Mesenteric fat pad (tissue), 1 donor: ENCODE data around the gene DVL1. TPM values are rescaled to one million over a fixed set of nuclear protein-coding genes. Genes with fewer than 3 reads are reported as not detected.

ENCODE experiments used
- DNase-seq: peaks from one replicate; pipeline ENCODE4 v3.0.0-alpha.2; 2020; ENCODE audit warnings: low spot score
- total RNA-seq: library from RNA; stranded (reverse); fragmentation: NEBNext Ultra II Directional; extraction: Animal tissue kit (Norgen Biotek cat#: 25700); gene quantifications from one replicate; pipeline ENCODE4 v1.2.1, GENCODE V29; 2021
- donor health status: DM: yes; HTN: yes; CAD: no.

Gene DVL1
- total RNA-seq, 1 donor from 2014 or later, result 52.1 TPM

DNA sequence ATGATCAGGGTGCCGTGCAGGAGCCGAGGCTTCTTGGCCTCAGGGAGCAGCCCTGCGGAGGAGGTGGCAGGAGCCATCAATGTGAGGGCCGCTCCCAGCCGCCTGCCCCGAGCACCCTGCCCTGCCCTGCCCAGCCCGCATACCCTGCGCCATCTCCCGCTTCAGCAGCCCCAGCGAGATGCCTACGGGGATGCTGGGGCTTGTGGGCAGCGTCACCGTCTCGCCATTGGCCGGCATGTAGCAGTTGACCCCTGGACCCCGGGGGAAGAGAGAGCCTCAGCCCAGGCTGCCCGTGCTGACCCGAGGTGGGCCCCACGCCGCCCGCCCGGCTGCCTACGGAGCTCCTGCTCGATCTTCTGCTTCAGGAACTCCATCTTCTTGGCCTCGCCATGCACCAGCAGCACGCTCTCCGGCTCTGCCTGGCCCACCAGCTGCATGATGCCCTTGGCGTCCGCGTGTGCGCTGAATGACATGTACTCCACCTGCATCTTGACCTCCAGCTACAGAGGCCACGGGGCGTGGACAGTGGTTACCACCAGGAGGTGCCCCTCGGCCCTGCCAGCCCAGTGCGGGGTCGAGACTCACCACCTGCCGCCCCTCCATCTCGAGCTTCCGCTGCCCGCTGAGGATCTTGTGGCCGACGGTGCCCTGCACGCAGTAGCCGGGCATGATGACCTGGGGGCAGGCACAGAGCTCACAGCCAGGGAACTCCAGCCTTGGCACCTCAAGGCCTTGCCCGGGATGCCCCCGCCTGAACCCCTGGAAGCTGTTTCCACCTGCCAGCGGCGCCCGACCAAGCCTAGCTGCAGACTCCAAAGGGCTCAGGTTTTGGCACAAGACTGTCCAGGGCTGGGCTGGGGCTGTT lies 36.5 kb downstream of the DVL1 start:
- no peak for DNase-seq

GRCh38 chr1:1311107-1312104 lies 37.8 kb downstream of the DVL1 start:
- no peak for DNase-seq

GRCh38 chr1:1310476-1311053 lies 38.7 kb downstream of the DVL1 start:
- DNase-seq, result no peak

DNA sequence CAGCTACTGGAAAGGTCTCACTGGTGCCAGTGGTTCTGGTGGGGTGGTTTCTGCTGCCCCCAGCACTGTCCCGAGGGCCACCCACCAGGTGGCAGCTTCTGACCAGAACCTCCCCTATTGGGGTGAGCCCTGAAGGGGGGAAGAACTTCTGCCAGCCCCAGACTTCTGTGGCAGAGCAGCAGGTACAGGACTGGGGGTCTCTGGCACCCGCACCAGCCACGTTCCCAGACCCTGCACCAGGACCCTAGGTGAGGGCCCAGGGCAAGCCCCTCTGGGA lies 39.2 kb downstream of the DVL1 start:
- no peak for DNase-seq

GRCh38 chr1:1309251-1310108 lies 39.7 kb downstream of the DVL1 start:
- DNase-seq, result no peak

DNA sequence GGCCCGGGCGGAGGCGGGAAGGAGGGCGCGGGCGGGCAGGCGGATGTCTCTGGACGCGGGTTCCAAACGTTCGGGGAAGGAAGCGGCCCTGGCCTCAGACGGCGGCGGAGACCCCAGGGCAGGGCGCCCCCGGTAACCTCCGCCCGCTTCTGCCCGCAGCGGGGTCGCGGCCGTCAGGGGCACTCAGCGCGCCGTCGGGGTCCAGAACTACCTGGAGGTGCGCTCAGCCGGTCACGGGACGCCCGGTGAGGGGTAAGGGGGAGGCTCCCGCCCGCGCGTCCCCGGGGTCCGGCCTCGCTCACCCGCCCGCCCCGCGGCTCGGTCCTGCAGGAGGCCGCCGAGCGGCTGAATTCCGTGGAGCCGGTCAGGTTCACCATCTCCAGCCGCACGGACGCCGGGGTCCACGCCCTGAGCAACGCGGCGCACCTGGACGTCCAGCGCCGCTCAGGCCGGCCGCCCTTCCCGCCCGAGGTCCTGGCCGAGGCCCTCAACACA lies 40.4 kb downstream of the DVL1 start:
- no peak for DNase-seq

GRCh38 chr1:1307923-1308755 lies 41.1 kb downstream of the DVL1 start, which contains the start of the genes ACAP3 and PUSL1:
Gene ACAP3 (minus strand): TSS chr1:1307930. CDS start chr1:1307815, 115 bp downstream.
Gene PUSL1 (plus strand): TSS chr1:1308597. CDS start chr1:1308644, 47 bp downstream.
- peak; percentile 96 for DNase-seq

- no peak for DNase-seq
Measured at GRCh38 chr1:1307261-1307922, 41.8 kb downstream of the DVL1 start.

DNA sequence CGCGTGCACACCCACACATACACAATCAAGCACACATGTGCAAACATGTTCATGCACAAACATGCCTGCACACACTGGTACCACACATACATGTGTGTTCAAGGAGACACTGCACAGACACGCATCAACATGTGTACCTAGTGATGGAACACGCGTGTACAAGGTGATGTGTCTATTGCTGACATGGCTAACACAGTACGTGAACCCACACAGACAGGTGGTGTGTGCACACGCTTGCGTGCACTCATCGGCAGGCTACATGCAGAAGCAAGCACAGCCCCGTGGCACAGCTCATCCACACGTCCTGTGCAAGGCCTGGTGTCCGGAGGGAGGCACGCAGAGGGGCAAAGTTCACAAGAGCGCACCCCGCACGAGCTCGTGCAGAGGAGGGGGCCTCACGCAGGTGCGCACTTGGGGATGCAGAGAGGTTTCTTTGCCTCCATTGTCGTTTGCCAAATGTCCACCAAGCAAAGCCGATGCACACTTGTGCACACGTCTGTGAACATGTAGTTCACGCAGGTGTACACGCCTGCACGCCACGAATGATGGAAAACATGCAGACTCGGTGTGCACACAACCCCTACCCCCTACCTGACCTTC lies 42.5 kb downstream of the DVL1 start:
- no peak for DNase-seq

- no peak for DNase-seq
Measured at GRCh38 chr1:1306070-1306660, 43.1 kb downstream of the DVL1 start.

- DNase-seq, result no peak
Measured at GRCh38 chr1:1305300-1306069, 43.7 kb downstream of the DVL1 start.

DNA sequence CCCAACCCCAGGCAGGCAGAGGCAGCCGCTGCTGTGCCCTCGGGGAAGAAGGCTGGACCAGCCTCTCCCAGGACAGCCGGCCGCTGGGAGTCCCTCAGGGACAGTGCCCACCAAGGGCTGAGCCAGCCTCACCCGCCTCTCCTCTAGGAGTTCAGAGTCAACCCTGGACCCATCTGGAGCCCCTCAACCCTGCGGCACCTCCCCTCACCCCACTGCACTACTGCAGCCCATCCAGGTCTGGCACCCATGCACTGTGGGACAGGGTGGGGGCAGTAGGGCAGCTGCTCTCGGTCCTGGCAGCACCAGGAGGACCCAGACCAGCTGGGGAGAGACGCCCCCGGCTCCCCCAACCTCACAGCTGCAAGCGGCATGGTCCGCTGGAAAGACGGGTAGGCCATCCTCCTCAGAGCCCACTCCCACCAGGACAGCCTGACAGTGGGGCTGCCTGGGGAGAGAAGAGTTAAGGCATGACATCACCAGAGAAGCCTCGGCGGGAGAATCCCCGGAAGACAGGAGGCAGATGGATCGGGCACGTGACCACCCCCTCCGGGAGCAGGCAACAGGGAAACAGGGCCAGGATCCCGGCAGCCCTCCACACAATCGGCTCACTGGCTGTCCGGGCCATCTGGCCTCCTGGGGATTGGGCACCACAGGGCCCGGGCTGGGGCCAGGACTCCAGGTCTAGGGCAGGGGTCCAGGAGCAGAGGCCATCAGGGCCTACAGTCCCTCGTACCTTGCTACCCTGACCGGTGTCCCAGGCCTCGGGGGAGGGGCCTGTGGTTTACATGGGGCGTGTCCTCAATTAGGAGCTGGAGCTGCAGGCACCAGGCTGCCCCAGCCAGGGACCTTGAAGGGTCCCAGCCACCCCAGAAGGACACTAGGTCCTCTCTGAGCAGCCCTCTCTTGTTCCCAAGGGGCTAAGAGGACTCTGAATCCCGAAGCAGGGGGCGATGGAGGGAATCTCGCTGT lies 44.6 kb downstream of the DVL1 start:
- DNase-seq, result no peak

GRCh38 chr1:1303736-1304135 lies 45.5 kb downstream of the DVL1 start:
- no peak for DNase-seq

DNA sequence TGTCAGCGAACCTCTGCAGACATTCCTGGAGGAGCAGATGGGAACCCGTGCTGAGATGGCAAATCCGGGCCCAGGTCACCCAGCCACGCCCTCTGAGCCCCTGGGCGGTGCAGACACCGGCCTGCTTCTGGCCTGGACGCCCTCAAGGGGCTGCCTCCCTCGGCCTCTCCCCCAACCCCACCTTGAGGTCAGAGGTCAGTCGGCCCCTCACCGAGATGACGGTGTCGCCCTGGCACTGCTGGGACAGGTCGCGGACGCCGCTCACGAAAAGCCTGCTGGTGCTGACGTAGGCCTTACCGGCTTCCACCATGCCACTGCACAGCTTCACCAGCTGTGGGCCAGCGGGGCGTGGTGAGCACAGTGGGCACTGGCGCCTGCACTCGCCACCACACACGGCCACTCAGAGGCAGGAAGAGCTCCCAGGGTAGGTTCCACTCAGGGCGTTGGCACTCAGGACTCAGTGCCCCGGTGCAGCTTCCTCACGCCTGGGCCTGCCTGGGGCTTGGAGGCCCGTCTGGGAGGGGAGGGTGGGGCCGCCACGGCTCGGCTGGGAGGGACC lies 46.2 kb downstream of the DVL1 start:
- no peak for DNase-seq

DNA sequence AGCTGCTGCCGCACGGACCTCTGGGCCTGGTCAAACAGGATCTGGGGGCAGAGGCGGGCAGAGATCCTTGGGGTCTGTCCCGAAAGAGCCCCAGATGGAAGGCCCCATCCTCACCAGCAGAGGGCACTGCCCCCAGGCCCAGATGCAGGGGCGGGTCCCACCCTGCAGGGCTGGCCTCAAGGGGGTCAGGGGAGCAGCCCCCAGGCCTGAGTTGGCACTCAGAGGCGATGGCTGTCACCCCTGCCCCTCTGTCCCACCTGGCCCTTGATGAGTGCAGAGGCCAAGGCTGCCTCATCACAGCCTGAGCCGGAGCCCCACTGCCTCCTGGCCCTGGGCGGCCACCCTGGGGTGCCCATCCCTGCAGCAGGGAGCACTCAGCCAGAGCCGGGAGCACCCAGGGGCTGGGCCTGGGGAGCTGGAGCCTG lies 47.2 kb downstream of the DVL1 start:
- DNase-seq, result no peak

GRCh38 chr1:1300352-1300739 lies 48.9 kb downstream of the DVL1 start:
- DNase-seq, result no peak
